Neural progenitor cell (in vitro differentiated cells): ENCODE results near the gene SOAT1.

Experiments
- EZH2 ChIP-seq: fragments of 200-600 bp; sonication (generic); IDR thresholded peaks from 2 replicates; pipeline ENCODE4 v1.6.1; 2017; ENCODE audit warnings: antibody characterized with exemption, mild to moderate bottlenecking, moderate library complexity
- EZH2phosphoT487 ChIP-seq: fragments of 200-600 bp; sonication (generic); IDR thresholded peaks from 2 replicates; pipeline ENCODE4 v1.6.1; 2017; ENCODE audit warnings: antibody characterized with exemption
- TF ChIP-seq, protein P1 (sequence below): fragments of 200-600 bp; sonication (generic); IDR thresholded peaks from 2 replicates; pipeline ENCODE4 v1.5.1; 2017; ENCODE audit warnings: antibody characterized with exemption, mild to moderate bottlenecking

GRCh38 chr1:179264507-179264906, 29.1 kb upstream of the SOAT1 start:
- TF ChIP-seq, protein P1, sequence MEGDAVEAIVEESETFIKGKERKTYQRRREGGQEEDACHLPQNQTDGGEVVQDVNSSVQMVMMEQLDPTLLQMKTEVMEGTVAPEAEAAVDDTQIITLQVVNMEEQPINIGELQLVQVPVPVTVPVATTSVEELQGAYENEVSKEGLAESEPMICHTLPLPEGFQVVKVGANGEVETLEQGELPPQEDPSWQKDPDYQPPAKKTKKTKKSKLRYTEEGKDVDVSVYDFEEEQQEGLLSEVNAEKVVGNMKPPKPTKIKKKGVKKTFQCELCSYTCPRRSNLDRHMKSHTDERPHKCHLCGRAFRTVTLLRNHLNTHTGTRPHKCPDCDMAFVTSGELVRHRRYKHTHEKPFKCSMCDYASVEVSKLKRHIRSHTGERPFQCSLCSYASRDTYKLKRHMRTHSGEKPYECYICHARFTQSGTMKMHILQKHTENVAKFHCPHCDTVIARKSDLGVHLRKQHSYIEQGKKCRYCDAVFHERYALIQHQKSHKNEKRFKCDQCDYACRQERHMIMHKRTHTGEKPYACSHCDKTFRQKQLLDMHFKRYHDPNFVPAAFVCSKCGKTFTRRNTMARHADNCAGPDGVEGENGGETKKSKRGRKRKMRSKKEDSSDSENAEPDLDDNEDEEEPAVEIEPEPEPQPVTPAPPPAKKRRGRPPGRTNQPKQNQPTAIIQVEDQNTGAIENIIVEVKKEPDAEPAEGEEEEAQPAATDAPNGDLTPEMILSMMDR = no peak
- TF ChIP-seq EZH2phosphoT487 (no peak), EZH2 (no peak)
